Natural killer cell (primary cell): ENCODE measurements around the gene ZNF565. TPM values are rescaled to one million over a fixed set of nuclear protein-coding genes. Genes with fewer than 3 reads are reported as not detected.
"Not testable (repeated sequence)": the region's sequence is repeated elsewhere in the genome, so short reads cannot be mapped to it uniquely, and the experiment has no call there.

ENCODE experiments used
- ATAC-seq, 3 donors: fragments of 150-1000 bp in 2 of 3; fragments of 200-7000 bp in 1 of 3; cut with Tn5 transposase; 1 replicate in 1 of 3; 2 replicates in 2 of 3; pipeline ENCODE4 v1.10.0; 2021; ENCODE audit warnings: mild to moderate bottlenecking in 2 of 3, moderate library complexity in 2 of 3
- DNase-seq, 2 donors: peaks; one replicate each; pipeline versions ENCODE4 v3.0.0 to v3.0.0-alpha.2; 2013 to 2021; ENCODE audit warnings: mixed read lengths in 1 of 2
- H3K27ac ChIP-seq: one replicate; pipeline ENCODE4 v1.5.1; 2013; ENCODE audit warnings: mild to moderate bottlenecking, low read length
- H3K27me3 ChIP-seq: one replicate; pipeline ENCODE4 v1.6.1; 2013; ENCODE audit warnings: low read length; ENCODE audit not compliant: control insufficient read depth, insufficient read depth
- H3K36me3 ChIP-seq: one replicate; pipeline ENCODE4 v1.6.1; 2013; ENCODE audit warnings: low read length; ENCODE audit not compliant: control insufficient read depth, insufficient read depth
- H3K4me1 ChIP-seq: one replicate; pipeline ENCODE4 v1.6.1; 2013; ENCODE audit warnings: low read length; ENCODE audit not compliant: control insufficient read depth, insufficient read depth
- H3K4me3 ChIP-seq: one replicate; pipeline ENCODE4 v1.5.1; 2013; ENCODE audit warnings: low read length
- H3K9me3 ChIP-seq: one replicate; pipeline ENCODE4 v1.6.1; 2013; ENCODE audit warnings: low read length; ENCODE audit not compliant: control insufficient read depth, insufficient read depth
- H3K27ac Mint-ChIP-seq, 2 donors: one replicate each; pipeline ENCODE4 v1.8.0; 2022; ENCODE audit warnings: mild to moderate bottlenecking in 2 of 2, mixed read lengths in 2 of 2, moderate library complexity in 1 of 2
- H3K27me3 Mint-ChIP-seq, 2 donors: one replicate each; pipeline ENCODE4 v1.8.0; 2022; ENCODE audit warnings: low read depth in 2 of 2, mixed read lengths in 2 of 2
- H3K36me3 Mint-ChIP-seq: one replicate; pipeline ENCODE4 v1.8.0; 2022; ENCODE audit warnings: mixed read lengths
- H3K4me1 Mint-ChIP-seq, 2 donors: one replicate each; pipeline ENCODE4 v1.8.0; 2022; ENCODE audit warnings: mixed read lengths in 2 of 2
- H3K4me3 Mint-ChIP-seq: one replicate; pipeline ENCODE4 v1.8.0; 2022; ENCODE audit warnings: mild to moderate bottlenecking, moderate library complexity, mixed read lengths
- H3K9me3 Mint-ChIP-seq, 2 donors: one replicate each; pipeline ENCODE4 v1.8.0; 2022; ENCODE audit warnings: mixed read lengths in 2 of 2
- WGBS: methylation state at CpG from one replicate; pipeline ENCODE4 v1.1.7; 2013; ENCODE audit warnings: missing lambda C conversion rate; ENCODE audit not compliant: insufficient coverage; 5-methylcytosine and 5-hydroxymethylcytosine counted together
- intact Hi-C: fragments of 100-400 bp; cut with micrococcal nuclease; formaldehyde crosslinking; loops from one replicate; pipeline ENCODE4 v1.14.2; 2022
- total RNA-seq, 4 donors: library from RNA; stranded (reverse); fragments of 120-200 nt in 1 of 4; gene quantifications; one replicate each; pipeline versions ENCODE4 v1.2.3 to v1.2.4, GENCODE V29; 2013 to 2022
- TF ChIP-seq, protein P1 (sequence below): fragments of 200-600 bp; IDR thresholded peaks from one replicate; pipeline ENCODE4 v1.8.0; 2022; ENCODE audit warnings: antibody characterized with exemption

ZNF565 gene
- total RNA-seq, 3 donors from 2014 or later (not counting 1 experiment from before 2014, with no cell fraction given) = 7.7 to 19.1 (median 10.5) TPM

GRCh38 chr19:36203293-36203692 lies 11.2 kb downstream of the ZNF565 start:
- DNase-seq (no peak), ATAC-seq (no peak)
- no peaks in the 10 kb centered on the region for H3K9me3 Mint-ChIP-seq
- no peaks in the 10 kb centered on the region for H3K27me3 ChIP-seq
- H3K9me3 ChIP-seq = no peaks in the 10 kb centered on the region
- no peaks in the 10 kb centered on the region for H3K4me1 Mint-ChIP-seq
- no peak overlapping the region for H3K27ac ChIP-seq
- intact Hi-C loops = no loop called here
- WGBS = 90% methylated on average over 3 of the region's 4 CpGs
- no peak overlapping the region for H3K4me3 Mint-ChIP-seq
- H3K36me3 Mint-ChIP-seq = no peaks in the 10 kb centered on the region
- H3K27ac Mint-ChIP-seq = no peak overlapping the region
- H3K4me1 ChIP-seq = no peaks in the 10 kb centered on the region
- TF ChIP-seq, protein P1, sequence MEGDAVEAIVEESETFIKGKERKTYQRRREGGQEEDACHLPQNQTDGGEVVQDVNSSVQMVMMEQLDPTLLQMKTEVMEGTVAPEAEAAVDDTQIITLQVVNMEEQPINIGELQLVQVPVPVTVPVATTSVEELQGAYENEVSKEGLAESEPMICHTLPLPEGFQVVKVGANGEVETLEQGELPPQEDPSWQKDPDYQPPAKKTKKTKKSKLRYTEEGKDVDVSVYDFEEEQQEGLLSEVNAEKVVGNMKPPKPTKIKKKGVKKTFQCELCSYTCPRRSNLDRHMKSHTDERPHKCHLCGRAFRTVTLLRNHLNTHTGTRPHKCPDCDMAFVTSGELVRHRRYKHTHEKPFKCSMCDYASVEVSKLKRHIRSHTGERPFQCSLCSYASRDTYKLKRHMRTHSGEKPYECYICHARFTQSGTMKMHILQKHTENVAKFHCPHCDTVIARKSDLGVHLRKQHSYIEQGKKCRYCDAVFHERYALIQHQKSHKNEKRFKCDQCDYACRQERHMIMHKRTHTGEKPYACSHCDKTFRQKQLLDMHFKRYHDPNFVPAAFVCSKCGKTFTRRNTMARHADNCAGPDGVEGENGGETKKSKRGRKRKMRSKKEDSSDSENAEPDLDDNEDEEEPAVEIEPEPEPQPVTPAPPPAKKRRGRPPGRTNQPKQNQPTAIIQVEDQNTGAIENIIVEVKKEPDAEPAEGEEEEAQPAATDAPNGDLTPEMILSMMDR = no peak
- H3K36me3 ChIP-seq = peaks cover 2% of the 10 kb centered on the region
- H3K27me3 Mint-ChIP-seq = no peaks in the 10 kb centered on the region
- H3K4me3 ChIP-seq = no peak overlapping the region

DNA sequence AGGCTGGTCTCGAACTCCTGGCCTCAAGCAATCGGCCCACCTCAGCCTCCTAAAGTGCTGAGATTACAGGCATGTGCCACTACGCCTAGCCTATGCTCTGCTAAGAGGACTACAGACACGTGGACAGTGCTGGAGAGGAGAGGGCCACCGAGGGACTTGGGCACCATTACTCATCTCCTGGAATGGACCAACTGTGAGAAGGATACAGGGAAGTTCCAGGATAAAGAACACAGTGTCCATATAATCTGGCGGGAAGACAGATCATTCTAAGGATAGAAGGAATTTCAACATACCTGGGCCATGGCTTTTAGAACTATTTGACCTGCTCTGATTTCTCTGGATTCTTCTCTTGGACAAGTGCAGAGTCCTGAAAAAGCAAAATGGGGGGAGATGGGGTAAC lies 12.8 kb downstream of the ZNF565 start:
- no peak for DNase-seq
- Histone ChIP-seq H3K4me1 (no peaks in the 10 kb centered on the region), H3K9me3 (no peaks in the 10 kb centered on the region), H3K4me3 (no peak overlapping the region), H3K27ac (no peak overlapping the region), H3K27me3 (no peaks in the 10 kb centered on the region), H3K36me3 (peaks cover 2% of the 10 kb centered on the region)
- H3K36me3 Mint-ChIP-seq = no peaks in the 10 kb centered on the region
- WGBS = 88% methylated on average over 6 of the region's 6 CpGs
- TF ChIP-seq, protein P1 = no peak
- H3K4me1 Mint-ChIP-seq = no peaks in the 10 kb centered on the region
- no peaks in the 10 kb centered on the region for H3K27me3 Mint-ChIP-seq
- no peak overlapping the region for H3K27ac Mint-ChIP-seq
- H3K4me3 Mint-ChIP-seq = no peak overlapping the region
- ATAC-seq = no peak
- no peaks in the 10 kb centered on the region for H3K9me3 Mint-ChIP-seq
- intact Hi-C loops = no loop called here

- Histone ChIP-seq H3K4me3 (no peak overlapping the region), H3K4me1 (no peaks in the 10 kb centered on the region), H3K36me3 (peaks cover 3% of the 10 kb centered on the region), H3K27ac (no peak overlapping the region), H3K9me3 (no peaks in the 10 kb centered on the region), H3K27me3 (no peaks in the 10 kb centered on the region)
- no peaks in the 10 kb centered on the region for H3K27me3 Mint-ChIP-seq
- H3K4me1 Mint-ChIP-seq = no peaks in the 10 kb centered on the region
- no peak overlapping the region for H3K27ac Mint-ChIP-seq
- WGBS = 98% methylated on average over 2 of the region's 2 CpGs
- TF ChIP-seq, protein P1 = no peak
- intact Hi-C loops = no loop called here
- no peaks in the 10 kb centered on the region for H3K9me3 Mint-ChIP-seq
- H3K4me3 Mint-ChIP-seq = no peak overlapping the region
- no peaks in the 10 kb centered on the region for H3K36me3 Mint-ChIP-seq
- ATAC-seq (no peak), DNase-seq (no peak)
Observed at GRCh38 chr19:36198119-36198518, 16.3 kb downstream of the ZNF565 start.

- H3K36me3 Mint-ChIP-seq = no peaks in the 10 kb centered on the region
- no peaks in the 10 kb centered on the region for H3K9me3 Mint-ChIP-seq
- no peak overlapping the region for H3K4me3 Mint-ChIP-seq
- H3K4me3 ChIP-seq = no peak overlapping the region
- H3K27ac ChIP-seq = no peak overlapping the region
- no peaks in the 10 kb centered on the region for H3K27me3 ChIP-seq
- intact Hi-C loops = no loop called here
- no peaks in the 10 kb centered on the region for H3K27me3 Mint-ChIP-seq
- no peaks in the 10 kb centered on the region for H3K4me1 ChIP-seq
- no peak overlapping the region for H3K27ac Mint-ChIP-seq
- DNase-seq = no peak
- TF ChIP-seq, protein P1 = no peak
- ATAC-seq = no peak
- no peaks in the 10 kb centered on the region for H3K9me3 ChIP-seq
- H3K36me3 ChIP-seq = peaks cover 3% of the 10 kb centered on the region
- 86% methylated on average over 2 of the region's 2 CpGs for WGBS
- H3K4me1 Mint-ChIP-seq = no peaks in the 10 kb centered on the region
Observed at GRCh38 chr19:36196249-36196648, 18.2 kb downstream of the ZNF565 start.

DNA sequence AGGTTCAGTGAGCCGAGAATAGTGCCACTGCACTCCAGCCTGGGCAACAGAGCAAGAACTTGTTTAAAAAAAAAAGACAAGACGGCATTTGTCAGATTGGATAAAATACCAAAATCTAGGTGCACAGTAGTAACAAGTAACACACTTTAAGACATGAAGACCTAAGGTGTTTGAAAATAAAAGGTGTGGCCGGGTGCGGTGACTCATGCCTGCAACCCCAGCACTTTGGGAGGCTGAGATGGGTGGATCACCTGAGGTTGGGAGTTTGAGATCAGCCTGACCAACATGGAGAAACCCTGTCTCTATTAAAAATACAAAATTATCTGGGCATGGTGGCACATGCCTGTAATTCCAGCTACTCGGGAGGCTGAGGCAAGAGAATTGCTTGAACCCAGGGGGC lies 27.7 kb downstream of the ZNF565 start:
- H3K27ac Mint-ChIP-seq, H3K27me3 ChIP-seq, DNase-seq, ATAC-seq, H3K4me3 Mint-ChIP-seq, H3K27me3 Mint-ChIP-seq, intact Hi-C loops, H3K9me3 Mint-ChIP-seq, H3K4me3 ChIP-seq, H3K4me1 ChIP-seq, H3K27ac ChIP-seq, H3K9me3 ChIP-seq, H3K4me1 Mint-ChIP-seq: not testable (repeated sequence)
- H3K36me3 ChIP-seq = peaks cover 11% of the 10 kb centered on the region
- H3K36me3 Mint-ChIP-seq = peaks cover 12% of the 10 kb centered on the region
- WGBS = 97% methylated on average over 4 of the region's 5 CpGs
